Activated T-cell treated with anti-CD3 and anti-CD28 coated beads for 24 hours (primary cell): ENCODE measurements around the gene TANGO2.
A peak's percentile ranks its signal among the peaks of the same experiment; 100 is the strongest.

Source experiments
- DNase-seq: peaks from one replicate; pipeline ENCODE4 v3.0.0-alpha.2; 2020; ENCODE audit warnings: low read depth

TANGO2 gene

GRCh38 chr22:20013382-20013871 lies 7.5 kb upstream of the TANGO2 start:
- DNase-seq: no peak

- no peak for DNase-seq
These were observed 6.3 kb upstream of the TANGO2 start for GRCh38 chr22:20014526-20015186.

DNA sequence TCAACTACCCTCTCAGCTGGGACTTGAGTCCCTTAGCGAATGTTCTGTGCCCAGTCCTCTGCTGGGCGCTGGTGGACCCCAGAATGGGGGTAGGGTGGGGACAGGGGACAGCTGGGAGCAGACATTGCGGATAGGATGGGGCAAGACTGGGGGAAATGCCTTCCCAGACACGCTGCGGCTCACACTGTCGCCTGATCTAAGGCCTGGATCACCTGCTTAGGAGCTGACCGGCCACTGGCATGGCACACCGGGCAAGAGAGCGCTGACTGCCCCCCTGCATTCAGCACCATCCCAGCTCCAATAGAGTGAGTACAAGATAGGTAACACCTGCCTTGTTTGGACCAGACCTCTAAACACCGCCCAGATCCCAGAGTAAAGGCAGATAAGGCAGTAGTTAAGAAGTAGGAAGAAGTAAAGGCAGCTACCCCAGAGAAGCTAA lies 5.7 kb upstream of the TANGO2 start:
- DNase-seq: no peak

- no peak for DNase-seq
These were observed 4.8 kb upstream of the TANGO2 start for GRCh38 chr22:20015971-20016733.

- DNase-seq: peak; percentile 87
These were observed 3.9 kb upstream of the TANGO2 start, which contains the start of gene ARVCF for GRCh38 chr22:20016734-20017621. TSS of gene ARVCF (minus strand) at chr22:20016823. CDS start at chr22:19990794, 26,029 bp downstream.

GRCh38 chr22:20017622-20017958 lies 3.3 kb upstream of the TANGO2 start:
- no peak for DNase-seq

GRCh38 chr22:20018001-20018400 lies 2.9 kb upstream of the TANGO2 start:
- no peak for DNase-seq

- no peak for DNase-seq
These were observed 1.0 kb upstream of the TANGO2 start for GRCh38 chr22:20019661-20020532.

GRCh38 chr22:20021196-20022181 lies 579 bp downstream of the TANGO2 start:
- no peak for DNase-seq

DNA sequence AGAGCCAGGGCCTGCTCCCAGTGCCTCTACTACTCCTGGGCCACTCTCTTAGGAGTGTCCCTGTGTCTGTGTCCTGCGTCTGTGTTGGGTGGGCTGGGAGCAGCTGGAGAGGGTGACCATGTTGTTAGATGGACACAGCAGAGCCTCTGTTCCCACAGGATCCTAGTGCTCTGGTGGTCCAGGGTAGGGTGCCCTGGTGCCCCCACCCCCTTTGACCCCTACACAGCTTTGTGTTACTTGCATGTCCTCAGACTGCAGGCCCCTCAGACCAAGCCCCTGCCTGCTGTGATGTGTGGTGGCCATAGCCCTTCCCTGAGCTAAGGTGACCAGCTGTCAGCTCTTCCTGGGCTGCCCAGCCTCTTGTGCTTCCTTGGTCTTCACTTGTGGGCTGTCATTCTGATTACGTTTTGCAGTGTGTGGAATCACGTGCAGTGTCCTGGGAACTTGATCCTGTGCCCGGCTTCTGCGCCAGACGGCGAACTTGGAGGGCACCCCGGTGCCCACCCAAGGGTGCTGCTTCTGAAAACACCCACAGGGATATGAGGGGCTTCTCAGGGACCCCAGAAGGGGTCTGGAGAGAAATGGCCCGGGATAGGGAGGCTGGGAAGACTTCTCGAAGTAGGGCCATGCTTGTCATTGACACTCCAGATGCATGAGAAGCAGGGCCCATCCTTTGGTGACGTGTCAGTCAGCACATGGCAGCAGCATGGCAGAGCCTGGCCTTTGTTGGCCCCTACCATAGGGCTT lies 1.5 kb downstream of the TANGO2 start:
- DNase-seq: no peak

DNA sequence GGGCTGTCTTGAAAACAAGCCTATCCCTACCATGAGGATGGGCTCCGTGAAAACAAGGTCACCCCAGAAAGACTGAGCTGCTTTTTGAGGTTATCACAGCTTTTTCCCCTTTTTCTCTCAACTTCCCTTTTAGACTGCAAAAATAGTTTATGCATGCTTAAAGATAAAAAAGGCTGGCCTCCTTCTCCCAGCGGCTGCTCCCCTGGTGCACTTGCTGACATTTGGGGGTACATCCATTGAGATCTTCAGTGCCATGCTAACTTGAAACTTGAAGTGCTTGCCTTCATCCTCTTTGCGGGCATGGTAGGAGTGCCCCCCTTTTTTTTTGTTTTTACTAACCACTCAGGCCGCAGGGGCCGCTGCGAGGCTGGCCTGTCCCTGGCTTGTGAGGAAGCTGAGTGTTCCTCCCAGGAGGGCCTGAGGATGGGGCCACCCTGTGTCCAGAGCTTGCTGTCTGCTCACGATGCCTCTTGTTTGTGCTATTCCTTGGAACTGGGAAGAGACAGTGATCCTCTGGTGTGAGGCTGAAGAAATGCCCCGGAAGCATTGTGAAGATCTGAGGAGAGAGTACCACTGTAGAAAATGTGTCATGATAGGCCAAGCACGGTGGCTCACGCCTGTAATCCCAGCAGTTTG lies 2.2 kb downstream of the TANGO2 start:
- no peak for DNase-seq

GRCh38 chr22:20024225-20024624 lies 3.3 kb downstream of the TANGO2 start:
- DNase-seq: no peak

DNA sequence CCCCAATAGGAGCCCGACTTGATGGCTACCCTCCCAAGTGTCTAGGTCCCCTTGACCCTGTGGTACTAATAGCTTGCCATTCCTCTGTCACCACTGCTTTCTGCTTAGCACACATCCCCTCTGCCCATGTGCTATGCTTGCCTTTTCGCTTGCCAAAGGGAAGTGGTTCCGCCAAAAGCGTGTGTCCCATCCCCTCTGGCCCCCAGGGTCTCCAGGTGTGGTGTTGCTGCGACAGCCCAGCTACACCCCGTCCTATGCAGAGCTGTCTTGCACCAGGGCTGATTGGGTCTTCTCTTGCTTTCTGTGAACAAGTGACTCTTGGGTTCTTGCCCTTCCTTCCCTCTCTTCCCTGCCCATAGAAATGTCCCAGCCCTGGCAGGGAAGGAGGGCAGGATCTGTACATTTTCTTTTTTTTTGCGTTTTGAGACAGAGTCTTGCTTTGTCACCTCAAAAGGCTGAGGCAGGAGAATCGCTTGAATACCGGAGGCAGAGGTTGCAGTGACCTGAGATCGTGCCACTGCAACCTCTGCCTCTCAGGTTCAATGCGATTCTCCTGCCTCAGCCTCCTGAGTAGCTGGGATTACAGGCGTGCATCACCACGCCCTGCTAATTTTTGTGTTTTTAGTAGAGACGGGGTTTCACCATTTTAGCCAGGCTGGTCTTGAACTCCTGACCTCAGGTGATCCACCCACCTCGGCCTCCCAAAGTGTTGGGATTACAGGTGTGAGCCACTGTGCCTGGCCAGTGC lies 3.9 kb downstream of the TANGO2 start:
- DNase-seq: no peak

GRCh38 chr22:20025401-20026203 lies 4.7 kb downstream of the TANGO2 start:
- no peak for DNase-seq

GRCh38 chr22:20026204-20026908 lies 5.4 kb downstream of the TANGO2 start:
- DNase-seq: no peak

GRCh38 chr22:20026996-20027601 lies 6.2 kb downstream of the TANGO2 start:
- no peak for DNase-seq
